K562 (cell line): Measurements from ENCODE around the gene HSPA1B. TPM values are rescaled to one million over a fixed set of nuclear protein-coding genes. Genes with fewer than 3 reads are reported as not detected.

Experiments
- ATF6 ChIP-seq: sonication (generic); formaldehyde crosslinking; IDR thresholded peaks from 2 replicates; pipeline ENCODE4 v1.4.0; 2020; ENCODE audit warnings: mild to moderate bottlenecking, missing genetic modification reagents
- CEBPB ChIP-seq: fragments of 450-650 bp; IDR thresholded peaks from 2 replicates; pipeline ENCODE4 v1.6.1; 2016; ENCODE audit warnings: missing genetic modification characterization, missing compliant biosample characterization
- E2F4 ChIP-seq: sonication (generic); formaldehyde crosslinking; IDR thresholded peaks from 2 replicates; pipeline ENCODE4 v1.8.0; 2022; ENCODE audit warnings: mild to moderate bottlenecking, low read depth, missing genetic modification reagents
- ELK3 ChIP-seq: fragments of 450-650 bp; formaldehyde crosslinking; IDR thresholded peaks from 2 replicates; pipeline ENCODE4 v1.4.0; 2020; ENCODE audit warnings: mild to moderate bottlenecking
- GATA2 ChIP-seq: sonication (generic); formaldehyde crosslinking; IDR thresholded peaks from 2 replicates; pipeline ENCODE4 v1.4.0; 2020; ENCODE audit warnings: mild to moderate bottlenecking, missing genetic modification reagents
- GTF2B ChIP-seq: IDR thresholded peaks from 2 replicates; pipeline ENCODE4 v1.6.1; 2011; ENCODE audit not compliant: insufficient read length; ENCODE audit errors: extremely low read depth
- JUN ChIP-seq, 2 experiments: sonication (generic) in 1 of 2; formaldehyde crosslinking in 1 of 2; IDR thresholded peaks; 2 replicates each; pipeline versions ENCODE4 v1.6.1 to v1.8.0; 2012 to 2022; ENCODE audit warnings: borderline replicate concordance in 2 of 2, mild to moderate bottlenecking in 2 of 2, improper control_type of control experiment in 1 of 2, low read depth in 1 of 2, low read length in 1 of 2, missing genetic modification reagents in 1 of 2
- NCOA1 ChIP-seq: fragments of 450-650 bp; IDR thresholded peaks from 2 replicates; pipeline ENCODE4 v1.6.1; 2016; ENCODE audit warnings: low read depth
- NFE2 ChIP-seq: IDR thresholded peaks from 2 replicates; pipeline ENCODE4 v1.6.1; 2014; ENCODE audit warnings: antibody characterized with exemption, low read depth
- POLR2B ChIP-seq: fragments of 450-650 bp; IDR thresholded peaks from 2 replicates; pipeline ENCODE4 v1.6.1; 2018; ENCODE audit warnings: low read depth; ENCODE audit not compliant: partially characterized antibody
- POLR3G ChIP-seq: IDR thresholded peaks from 2 replicates; pipeline ENCODE4 v1.6.1; 2011; ENCODE audit not compliant: insufficient read length, insufficient replicate concordance; ENCODE audit errors: extremely low read depth
- SAP30 ChIP-seq: fragments of 200-600 bp; sonication (generic); IDR thresholded peaks from 2 replicates; pipeline ENCODE4 v1.6.1; 2012; ENCODE audit warnings: borderline replicate concordance, low read depth, mild to moderate bottlenecking, moderate library complexity, low read length, control low read depth, inconsistent platforms; ENCODE audit not compliant: insufficient read depth, poor library complexity, severe bottlenecking
- SMAD2 ChIP-seq: fragments of 150-350 bp; IDR thresholded peaks from 2 replicates; pipeline ENCODE4 v1.6.1; 2014; ENCODE audit warnings: low read depth, mild to moderate bottlenecking, low read length
- SMARCE1 ChIP-seq: fragments of 450-650 bp; IDR thresholded peaks from 2 replicates; pipeline ENCODE4 v1.7.1; 2016; ENCODE audit warnings: mild to moderate bottlenecking
- STAT5B ChIP-seq: fragments of 250-450 bp; sonication (Bioruptor Pico); IDR thresholded peaks from 2 replicates; pipeline ENCODE4 v1.8.0; 2021; ENCODE audit warnings: mild to moderate bottlenecking, inconsistent platforms
- SUPT5H ChIP-seq: fragments of 450-650 bp; IDR thresholded peaks from 2 replicates; pipeline ENCODE4 v1.6.1; 2016
- WHSC1 ChIP-seq: IDR thresholded peaks from one replicate; pipeline ENCODE4 v1.6.1; 2012; ENCODE audit warnings: low read length, control low read depth, inconsistent platforms
- ZBTB1 ChIP-seq: sonication (generic); formaldehyde crosslinking; IDR thresholded peaks from 2 replicates; pipeline ENCODE4 v1.8.1; 2023; ENCODE audit warnings: missing genetic modification reagents, low read depth, mild to moderate bottlenecking, borderline replicate concordance
- ZNF311 ChIP-seq: fragments of 250-450 bp; sonication (Bioruptor Pico); IDR thresholded peaks from 2 replicates; pipeline ENCODE4 v1.4.0; 2020; ENCODE audit warnings: mild to moderate bottlenecking, moderate library complexity
- ZNF431 ChIP-seq: sonication (generic); formaldehyde crosslinking; IDR thresholded peaks from 2 replicates; pipeline ENCODE4 v1.8.0; 2022; ENCODE audit warnings: mild to moderate bottlenecking, missing genetic modification reagents
- ZNF584 ChIP-seq: fragments of 200-800 bp; sonication (Bioruptor generic); IDR thresholded peaks from 2 replicates; pipeline ENCODE4 v1.6.1; 2016; ENCODE audit warnings: low read depth, mild to moderate bottlenecking, missing genetic modification characterization, missing compliant biosample characterization
- ZNF589 ChIP-seq: fragments of 200-800 bp; sonication (Bioruptor generic); IDR thresholded peaks from 2 replicates; pipeline ENCODE4 v1.6.1; 2016; ENCODE audit warnings: low read depth, missing genetic modification characterization, missing compliant biosample characterization
- ZNF778 ChIP-seq: fragments of 450-650 bp; formaldehyde crosslinking; IDR thresholded peaks from 2 replicates; pipeline ENCODE4 v1.4.0; 2020; ENCODE audit warnings: mild to moderate bottlenecking, moderate library complexity
- polyA plus RNA-seq, 8 experiments: library from polyadenylated mRNA; depleted of rRNA in 4 of 8; stranded (reverse) in 5 of 8; unstranded in 3 of 8; fragments of >200 nt; fragmentation: Nextera tagmentation in 2 of 8; fragmentation: Illumina TruSeq in 1 of 8; extraction: Ambion mirVana in 2 of 8; extraction: Trizol in 1 of 8; gene quantifications; 2 replicates each; pipeline versions ENCODE4 v1.2.1 to v1.2.3, GENCODE V29; 2011 to 2014; ENCODE audit warnings: inconsistent platforms in 1 of 8, missing spikeins in 1 of 8
- total RNA-seq, 7 experiments: library from RNA; depleted of rRNA in 6 of 7; stranded (reverse); fragments of >200 nt in 6 of 7; fragmentation: Illumina TruSeq in 2 of 7; extraction: Trizol in 2 of 7; gene quantifications; 2 replicates each; pipeline versions ENCODE4 v1.2.1 to v1.2.3, GENCODE V29; 2011 to 2021; ENCODE audit warnings: low replicate concordance in 1 of 7

HSPA1B gene
- total and polyA plus RNA-seq, 9 of the 15 experiments (the other 6 are each of a cell fraction or from before 2014, with no cell fraction given) = 0.27 to 227 (median 51.2) TPM

GRCh38 chr6:31794866-31795615, 32.5 kb upstream of the HSPA1B start (continued):
- TF ChIP-seq ATF6 (CRISPR knock-in tag) (no peak; the same call in 1 of the 2 replicates), NFE2 (no peak), SAP30 (peak; percentile 100), GTF2B (no peak), ZNF584 (CRISPR knock-in tag) (peak; percentile 82), ZNF311 (CRISPR knock-in tag) (no peak), E2F4 (CRISPR knock-in tag) (no peak), NCOA1 (peak; percentile 60; the same call in 1 of the 2 replicates), STAT5B (no peak), POLR3G (no peak), SMAD2 (no peak), JUN (IDR thresholded peaks at IDR 0.05; ENCODE audit: borderline replicate concordance, low read depth, low read length) (no peak), JUN (CRISPR knock-in tag; IDR thresholded peaks at IDR 0.05; ENCODE audit: borderline replicate concordance) (no peak; the same call in 1 of the 2 replicates), ELK3 (CRISPR knock-in tag) (no peak), GATA2 (CRISPR knock-in tag) (no peak; the same call in 1 of the 2 replicates), POLR2B (peak; percentile 60), SMARCE1 (peak; percentile 55), ZNF589 (peak; percentile 72; the same call in 1 of the 2 replicates), ZBTB1 (CRISPR knock-in tag) (0 out of 2 replicates have a peak, but pooled peaks have one; percentile 63), ZNF778 (no peak), ZNF431 (CRISPR knock-in tag) (no peak; the same call in 1 of the 2 replicates), CEBPB (tag) (no peak), SUPT5H (peak; percentile 76), WHSC1 (no peak)
